ENCODE measurements around the gene DUSP10. TPM values are rescaled to one million over a fixed set of nuclear protein-coding genes. Genes with fewer than 3 reads are reported as not detected.

DUSP10 gene
- total and polyA plus RNA-seq, 2 of the 13 experiments (the other 11 are each of a cell fraction or from before 2014, with no cell fraction given) = 2.1 to 4.4 TPM

GRCh38 chr1:221718381-221719277 is 23.3 kb downstream of the DUSP10 start (continued):
- TF ChIP-seq ARID4A (CRISPR knock-in tag; IDR thresholded peaks at IDR 0.05; ENCODE audit: borderline replicate concordance) (peak; percentile 9; the same call in 1 of the 2 replicates), GATAD2A (CRISPR knock-in tag; IDR thresholded peaks at IDR 0.05) (peak; percentile 92)

- peak overlapping the region; percentile 11 to 58 (median 45); a peak in 4 of 6 replicates for H3K4me3 ChIP-seq (replicated peaks in 1 of 3; ENCODE audit: insufficient read depth in 1 of 3, low read depth in 2 of 3, low read length in 3 of 3)
- peak overlapping the region; percentile 85 for H3K27ac ChIP-seq (ENCODE audit: extremely low read length, insufficient read depth, low read length)
- peak; percentile 48 for ATAC-seq
- WGBS (ENCODE audit: low lambda C conversion rate) = 0% methylated on average over 2 of the region's 2 CpGs
- in situ Hi-C loops (cut with HindIII; ENCODE audit: extremely low pct_ligation_motif_present, low pct_unique_long_range_greater_than_20kb) (no loop called here), intact Hi-C loops (cut with micrococcal nuclease; ENCODE audit: unreplicated experiment) (no loop called here)
- ChIA-PET POLR2A (interaction anchor here (0.7 to 3.4 kb wide), 8 partner anchors 9 to 738 kb away, joined by 3 to 92 read pairs (median 4); partner anchors contain the start of gene DUSP10), CTCF (ENCODE audit: low intra/inter-chr PET ratio, low total read pairs) (no interaction called here)
- no peaks in the 10 kb centered on the region for H3K9me3 ChIP-seq (ENCODE audit: low read length)
- DNase-seq (ENCODE audit: low spot score) = peak; percentile 48
- no peaks in the 10 kb centered on the region for H3K27me3 ChIP-seq (ENCODE audit: control insufficient read depth in 1 of 2, insufficient read depth in 2 of 2, low read length in 2 of 2)
- peaks cover 5% of the 10 kb centered on the region for H3K79me2 ChIP-seq (ENCODE audit: insufficient read depth, low read length)
- TF ChIP-seq ZSCAN25 (CRISPR knock-in tag; IDR thresholded peaks at IDR 0.05) = peak; percentile 5; the same call in 1 of the 2 replicates
- 0 out of 2 replicates have a peak, but pooled peaks have one; percentile 0 for TF ChIP-seq ELF3 (CRISPR knock-in tag; IDR thresholded peaks at IDR 0.05)
- TF ChIP-seq STAT5B (CRISPR knock-in tag; IDR thresholded peaks at IDR 0.05) = no peak
- peak; percentile 6 for TF ChIP-seq GATAD2A (CRISPR knock-in tag; IDR thresholded peaks at IDR 0.05)
- no peak for TF ChIP-seq SOX6 (IDR thresholded peaks at IDR 0.05)
- 0 out of 2 replicates have a peak, but pooled peaks have one; percentile 17 for TF ChIP-seq SOX6 (CRISPR knock-in tag; IDR thresholded peaks at IDR 0.05)
- TF ChIP-seq FOSL2 (CRISPR knock-in tag; IDR thresholded peaks at IDR 0.05) = no peak
- 0 out of 2 replicates have a peak, but pooled peaks have one; percentile 11 for TF ChIP-seq TCF7 (IDR thresholded peaks at IDR 0.05; ENCODE audit: low read depth)
- peak; percentile 33; the same call in 1 of the 2 replicates for TF ChIP-seq PITX1 (CRISPR knock-in tag; IDR thresholded peaks at IDR 0.05)
- TF ChIP-seq BHLHE40 (IDR thresholded peaks at IDR 0.05; ENCODE audit: low read length) = no peak
- peak; percentile 5; the same call in 1 of the 2 replicates for TF ChIP-seq ONECUT2 (CRISPR knock-in tag; IDR thresholded peaks at IDR 0.05)
- TF ChIP-seq ZNF674 (CRISPR knock-in tag; IDR thresholded peaks at IDR 0.05; ENCODE audit: low read depth) = no peak
- no peak overlapping the region for H2AFZ ChIP-seq (ENCODE audit: low read length)
- H3K9ac ChIP-seq (ENCODE audit: insufficient read depth, low read depth, low read length) = peak overlapping the region; percentile 66
- peak overlapping the region; percentile 87 for H3K4me2 ChIP-seq (ENCODE audit: low read depth, low read length)
- no peaks in the 10 kb centered on the region for H4K20me1 ChIP-seq (ENCODE audit: insufficient read depth, low read length)
- H3K4me1 ChIP-seq (ENCODE audit: insufficient read depth, low read length) = peaks cover 71% of the 10 kb centered on the region
- H3K36me3 ChIP-seq (replicated peaks in 1 of 2; ENCODE audit: control insufficient read depth in 1 of 2, insufficient read depth in 2 of 2, low read length in 2 of 2) = no peaks in the 10 kb centered on the region
- BruUV-seq (replicated peaks) = no TSS peak
- no peak for FAIRE-seq
These were observed 24.4 kb downstream of the DUSP10 start for GRCh38 chr1:221717485-221717853.
